Activated naive CD8-positive, alpha-beta T cell treated with anti-CD3 and anti-CD28 coated beads, Interleukin-2, amount 50 U/mL, for 24 hours (primary cell): Measurements from ENCODE around the gene GPR27.
A peak's percentile ranks its signal among the peaks of the same experiment; 100 is the strongest.

ENCODE experiments used
- ATAC-seq: fragments of 150-1000 bp; cut with Tn5 transposase; one replicate; pipeline ENCODE4 v1.10.0; 2021
- DNase-seq: peaks from one replicate; pipeline ENCODE4 v3.0.0; 2021
- H3K27ac Mint-ChIP-seq: one replicate; pipeline ENCODE4 v1.8.0; 2021; ENCODE audit warnings: mild to moderate bottlenecking, mixed read lengths
- H3K27me3 Mint-ChIP-seq: one replicate; pipeline ENCODE4 v1.8.0; 2021; ENCODE audit warnings: mixed read lengths
- H3K36me3 Mint-ChIP-seq: one replicate; pipeline ENCODE4 v1.8.0; 2021; ENCODE audit warnings: low read depth, mixed read lengths
- H3K4me1 Mint-ChIP-seq: one replicate; pipeline ENCODE4 v1.8.0; 2021; ENCODE audit warnings: mixed read lengths
- H3K4me3 Mint-ChIP-seq: one replicate; pipeline ENCODE4 v1.8.0; 2021; ENCODE audit warnings: mild to moderate bottlenecking, moderate library complexity, mixed read lengths
- H3K9me3 Mint-ChIP-seq: one replicate; pipeline ENCODE4 v1.8.0; 2021; ENCODE audit warnings: mixed read lengths

The GPR27 gene

DNA sequence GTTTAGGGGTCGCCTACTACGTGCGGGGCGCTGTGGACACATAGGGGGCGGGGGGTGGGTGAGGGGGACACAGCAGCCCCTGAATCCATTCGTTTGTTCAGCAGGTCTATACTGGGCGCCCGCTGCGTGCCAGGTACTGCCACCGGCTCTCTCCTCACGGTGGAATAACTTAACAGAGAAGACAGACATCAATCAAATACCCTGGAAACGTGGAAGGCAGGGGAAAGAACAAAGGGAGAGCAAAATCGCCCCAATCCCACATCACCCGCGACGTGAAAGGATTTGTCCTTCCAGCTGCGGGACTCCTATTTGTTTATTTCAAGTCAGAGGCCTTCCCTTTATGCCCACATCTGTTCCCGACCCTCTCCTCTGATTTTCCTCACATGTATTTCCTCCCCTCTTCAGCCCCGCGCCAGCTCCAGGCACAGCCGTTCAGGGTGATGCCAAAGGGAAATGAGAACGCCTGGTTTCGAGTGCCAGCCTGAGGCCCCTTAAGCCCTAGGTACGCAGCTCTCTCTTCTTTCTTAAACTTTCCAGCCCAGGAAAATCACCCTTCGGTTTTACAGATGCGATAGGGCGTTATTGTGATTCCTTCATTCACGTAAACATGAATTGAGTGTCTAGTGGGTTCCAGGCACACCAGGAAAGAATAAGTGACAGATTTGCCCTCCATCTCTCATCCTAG, 32.0 kb downstream of the GPR27 start:
- Mint-ChIP-seq H3K36me3 (no peaks in the 10 kb centered on the region), H3K9me3 (no peaks in the 10 kb centered on the region), H3K4me1 (peaks cover 13% of the 10 kb centered on the region), H3K27me3 (peaks cover 52% of the 10 kb centered on the region), H3K27ac (peak overlapping the region; percentile 44), H3K4me3 (peak overlapping the region; percentile 73)
- ATAC-seq (no peak), DNase-seq (no peak)

DNA sequence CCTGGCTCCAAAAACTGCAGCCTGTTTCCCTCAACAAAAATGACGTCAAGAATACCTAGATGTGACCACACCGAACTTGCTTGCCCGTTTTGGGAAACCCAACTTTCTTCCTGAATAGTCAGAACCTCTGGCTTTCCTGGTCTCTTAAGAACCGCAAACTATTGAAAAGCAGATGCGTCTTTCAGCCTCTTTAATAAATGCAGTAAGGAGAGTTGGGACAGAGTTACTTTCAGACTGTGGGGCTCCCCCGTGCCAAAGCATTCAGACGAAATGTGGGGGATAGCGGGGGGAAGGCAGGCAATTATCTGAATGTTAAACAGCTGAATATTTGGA, 32.5 kb downstream of the GPR27 start:
- H3K27me3 Mint-ChIP-seq, result peaks cover 51% of the 10 kb centered on the region
- no peak for ATAC-seq
- H3K9me3 Mint-ChIP-seq, result no peaks in the 10 kb centered on the region
- no peak overlapping the region for H3K27ac Mint-ChIP-seq
- H3K4me3 Mint-ChIP-seq, result peak overlapping the region; percentile 73
- H3K4me1 Mint-ChIP-seq, result peaks cover 13% of the 10 kb centered on the region
- no peak for DNase-seq
- H3K36me3 Mint-ChIP-seq, result no peaks in the 10 kb centered on the region

DNA sequence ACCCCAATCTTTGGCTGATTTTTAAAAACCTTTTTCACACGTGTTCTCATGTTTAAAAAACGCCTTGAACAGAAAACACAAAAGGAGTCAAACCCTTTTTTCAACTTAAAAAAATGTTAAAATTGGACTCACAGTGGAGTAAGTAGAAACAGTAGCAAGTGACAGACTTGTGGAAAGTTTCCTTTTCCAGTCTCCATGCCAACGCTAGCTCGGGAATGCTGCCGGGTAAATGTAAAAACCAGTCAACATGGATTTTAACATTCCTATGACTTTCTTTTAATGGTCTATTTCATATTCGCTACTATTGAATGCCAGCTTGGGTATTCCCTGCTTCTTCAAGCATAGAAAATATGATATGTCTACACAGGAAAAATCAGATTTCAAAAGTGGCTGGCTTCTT, 32.9 kb downstream of the GPR27 start:
- ATAC-seq, result no peak

DNA sequence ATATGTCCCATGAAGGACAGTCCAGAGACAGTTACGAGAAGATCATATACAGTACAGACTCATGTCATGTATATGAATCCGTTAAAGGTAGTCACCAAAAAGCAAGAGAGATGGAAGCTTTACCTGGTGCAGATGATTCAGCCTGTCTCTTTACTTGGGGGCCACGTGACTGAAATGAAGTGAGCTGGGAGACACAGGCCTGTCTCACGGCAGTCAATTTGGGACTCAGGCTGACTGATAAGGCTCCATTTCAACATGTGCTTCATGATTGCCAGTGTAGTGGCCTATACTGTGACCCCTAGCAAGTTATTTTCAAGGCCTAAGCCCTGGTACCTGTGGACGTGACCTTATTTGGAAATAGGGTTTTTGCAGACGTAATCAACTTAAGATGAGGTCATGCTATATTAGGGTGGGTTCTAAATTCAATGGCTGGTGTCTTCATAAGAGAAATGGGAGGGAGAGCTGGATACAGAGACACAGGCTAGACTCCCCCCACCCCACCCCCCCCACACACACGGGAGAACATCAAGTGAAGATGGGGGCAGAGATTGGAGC, 34.3 kb downstream of the GPR27 start:
- no peaks in the 10 kb centered on the region for H3K9me3 Mint-ChIP-seq
- DNase-seq, result no peak
- no peak for ATAC-seq
- no peak overlapping the region for H3K27ac Mint-ChIP-seq
- H3K4me1 Mint-ChIP-seq, result peaks cover 13% of the 10 kb centered on the region
- H3K27me3 Mint-ChIP-seq, result peaks cover 40% of the 10 kb centered on the region
- no peaks in the 10 kb centered on the region for H3K36me3 Mint-ChIP-seq
- no peak overlapping the region for H3K4me3 Mint-ChIP-seq

More for the DNA sequence above, 32.9 kb downstream of the GPR27 start:
- Mint-ChIP-seq H3K4me3 (no peak overlapping the region), H3K27ac (no peak overlapping the region), H3K4me1 (peaks cover 13% of the 10 kb centered on the region), H3K9me3 (no peaks in the 10 kb centered on the region), H3K27me3 (peaks cover 49% of the 10 kb centered on the region), H3K36me3 (no peaks in the 10 kb centered on the region)
- no peak for DNase-seq

DNA sequence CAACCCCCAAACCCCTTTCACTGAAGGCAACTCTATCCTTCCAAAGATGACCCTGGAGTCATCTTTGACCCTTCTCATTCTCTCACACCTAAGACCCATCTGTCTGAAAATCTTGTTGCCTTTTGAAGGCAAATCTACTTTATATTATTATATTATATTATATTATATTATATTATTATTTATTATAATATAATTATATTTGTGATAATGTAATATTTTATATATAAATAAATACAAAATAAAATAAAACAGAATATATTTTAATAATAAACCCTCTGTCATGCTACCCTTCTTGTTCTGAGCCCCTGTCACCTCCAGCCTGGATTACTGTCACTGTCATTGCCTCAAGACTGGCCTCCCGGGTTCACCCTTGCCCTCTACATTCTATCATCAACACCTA, 36.3 kb downstream of the GPR27 start:
- Mint-ChIP-seq H3K27ac (no peak overlapping the region), H3K4me3 (no peak overlapping the region), H3K4me1 (peaks cover 5% of the 10 kb centered on the region), H3K27me3 (peaks cover 25% of the 10 kb centered on the region), H3K9me3 (no peaks in the 10 kb centered on the region), H3K36me3 (no peaks in the 10 kb centered on the region)
- DNase-seq, result no peak
- ATAC-seq, result no peak

DNA sequence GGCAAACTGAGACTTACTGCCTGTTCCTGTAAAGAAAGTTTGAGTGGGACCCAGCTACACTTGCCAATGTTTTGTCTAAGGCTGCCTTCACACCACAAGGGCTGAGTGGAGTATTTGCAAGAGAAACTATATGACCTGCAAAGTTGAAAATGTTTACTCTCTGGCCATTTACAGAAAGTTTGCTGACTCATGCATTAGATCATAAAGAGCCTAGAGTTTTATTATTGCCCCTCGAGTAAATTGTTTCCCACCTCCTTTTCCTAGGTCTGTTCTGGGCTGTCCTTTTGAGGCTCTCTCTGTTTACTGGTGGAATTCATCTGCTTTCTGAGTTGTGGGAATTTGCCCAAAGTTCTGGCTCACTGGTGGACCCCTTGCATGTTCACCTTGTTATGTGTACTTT, 38.0 kb downstream of the GPR27 start:
- no peak for DNase-seq
- H3K36me3 Mint-ChIP-seq, result no peaks in the 10 kb centered on the region
- peaks cover 10% of the 10 kb centered on the region for H3K27me3 Mint-ChIP-seq
- no peak overlapping the region for H3K4me3 Mint-ChIP-seq
- H3K4me1 Mint-ChIP-seq, result no peaks in the 10 kb centered on the region
- no peak overlapping the region for H3K27ac Mint-ChIP-seq
- no peak for ATAC-seq
- H3K9me3 Mint-ChIP-seq, result no peaks in the 10 kb centered on the region

DNA sequence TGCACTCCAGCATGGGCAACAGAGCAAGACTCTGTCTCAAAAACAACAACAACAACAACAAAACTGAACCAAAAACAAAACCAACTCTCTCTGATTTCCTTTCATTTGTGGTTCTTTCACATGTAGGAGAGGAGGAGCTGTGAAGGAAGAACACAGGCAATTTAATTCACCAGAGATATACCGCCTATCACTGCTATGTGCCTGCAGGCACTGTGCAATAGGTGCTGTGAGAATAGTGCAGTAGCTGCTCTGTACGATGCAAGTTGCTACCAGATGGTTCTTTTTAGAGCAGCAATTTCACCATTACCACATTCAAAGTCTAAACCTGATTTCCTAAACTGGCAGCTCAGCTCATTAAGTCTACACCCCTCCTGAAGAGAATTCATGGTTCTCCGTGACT, 42.6 kb downstream of the GPR27 start:
- no peak overlapping the region for H3K27ac Mint-ChIP-seq
- no peaks in the 10 kb centered on the region for H3K36me3 Mint-ChIP-seq
- ATAC-seq (no peak), DNase-seq (no peak)
- no peak overlapping the region for H3K4me3 Mint-ChIP-seq
- no peaks in the 10 kb centered on the region for H3K4me1 Mint-ChIP-seq
- peaks cover 8% of the 10 kb centered on the region for H3K27me3 Mint-ChIP-seq
- H3K9me3 Mint-ChIP-seq, result no peaks in the 10 kb centered on the region

DNA sequence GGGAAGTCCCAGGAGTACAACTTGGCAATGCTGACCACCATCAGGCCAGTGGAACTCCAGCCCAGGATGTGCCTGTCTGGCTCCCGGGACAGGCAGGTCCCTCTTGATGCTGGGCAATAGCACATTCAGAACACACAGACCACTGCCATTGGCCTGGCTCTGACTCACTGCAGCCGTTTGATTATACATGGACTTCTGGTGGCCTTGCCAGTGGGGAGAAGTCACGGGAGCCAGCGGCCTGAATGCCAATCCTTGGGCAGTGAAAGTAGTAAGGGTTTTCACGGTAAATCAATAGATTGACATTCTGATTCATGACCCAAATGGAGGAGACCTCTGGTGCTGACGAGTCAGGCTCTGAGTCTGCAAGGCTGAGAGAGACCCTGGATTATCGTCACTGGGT, 43.8 kb downstream of the GPR27 start:
- Mint-ChIP-seq H3K9me3 (no peaks in the 10 kb centered on the region), H3K4me3 (no peak overlapping the region), H3K4me1 (no peaks in the 10 kb centered on the region), H3K27me3 (peaks cover 11% of the 10 kb centered on the region), H3K27ac (no peak overlapping the region), H3K36me3 (no peaks in the 10 kb centered on the region)
- DNase-seq (no peak), ATAC-seq (no peak)

DNA sequence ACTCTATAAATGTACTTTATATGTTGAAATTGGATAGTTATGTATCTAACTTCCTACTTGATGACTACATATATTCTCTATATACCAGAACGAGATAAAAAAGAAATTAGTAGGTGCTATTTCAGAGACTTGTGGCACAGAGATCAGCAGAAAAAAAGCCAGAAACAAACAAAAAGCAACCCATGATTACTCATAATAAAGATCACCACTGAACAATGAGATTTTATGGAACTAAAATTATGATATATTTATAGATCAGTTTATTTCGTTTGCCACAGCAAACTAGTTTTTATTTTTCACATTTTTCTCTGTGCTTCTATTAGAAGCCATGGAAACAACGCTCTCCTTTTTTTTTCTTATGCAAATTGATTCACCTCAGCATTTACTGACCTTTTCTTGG, 46.4 kb downstream of the GPR27 start:
- no peaks in the 10 kb centered on the region for H3K36me3 Mint-ChIP-seq
- ATAC-seq (no peak), DNase-seq (no peak)
- H3K27me3 Mint-ChIP-seq, result peaks cover 15% of the 10 kb centered on the region
- H3K4me1 Mint-ChIP-seq, result no peaks in the 10 kb centered on the region
- no peak overlapping the region for H3K27ac Mint-ChIP-seq
- H3K4me3 Mint-ChIP-seq, result no peak overlapping the region
- H3K9me3 Mint-ChIP-seq, result no peaks in the 10 kb centered on the region

DNA sequence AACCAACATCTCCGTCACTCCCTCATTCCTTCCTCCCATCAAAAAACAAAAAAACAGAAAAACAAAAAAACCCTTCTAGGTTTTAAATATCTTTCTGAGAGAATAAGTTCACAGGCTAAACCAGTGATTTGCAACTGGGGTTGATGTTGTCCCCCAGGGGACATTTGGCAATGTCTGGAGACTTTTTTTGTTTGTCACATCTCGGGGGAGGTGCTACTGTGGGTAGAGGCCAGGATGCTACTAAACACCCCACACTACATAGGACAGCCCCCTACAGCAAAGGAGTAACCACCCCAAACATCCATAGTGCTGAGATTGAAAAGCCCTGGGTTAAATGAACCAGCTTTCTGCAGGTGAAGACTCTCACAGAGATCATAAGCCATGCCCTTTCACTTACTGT, 48.3 kb downstream of the GPR27 start:
- no peaks in the 10 kb centered on the region for H3K4me1 Mint-ChIP-seq
- no peaks in the 10 kb centered on the region for H3K9me3 Mint-ChIP-seq
- H3K27me3 Mint-ChIP-seq, result peaks cover 15% of the 10 kb centered on the region
- ATAC-seq (no peak), DNase-seq (no peak)
- H3K36me3 Mint-ChIP-seq, result no peaks in the 10 kb centered on the region
- no peak overlapping the region for H3K27ac Mint-ChIP-seq
- no peak overlapping the region for H3K4me3 Mint-ChIP-seq

DNA sequence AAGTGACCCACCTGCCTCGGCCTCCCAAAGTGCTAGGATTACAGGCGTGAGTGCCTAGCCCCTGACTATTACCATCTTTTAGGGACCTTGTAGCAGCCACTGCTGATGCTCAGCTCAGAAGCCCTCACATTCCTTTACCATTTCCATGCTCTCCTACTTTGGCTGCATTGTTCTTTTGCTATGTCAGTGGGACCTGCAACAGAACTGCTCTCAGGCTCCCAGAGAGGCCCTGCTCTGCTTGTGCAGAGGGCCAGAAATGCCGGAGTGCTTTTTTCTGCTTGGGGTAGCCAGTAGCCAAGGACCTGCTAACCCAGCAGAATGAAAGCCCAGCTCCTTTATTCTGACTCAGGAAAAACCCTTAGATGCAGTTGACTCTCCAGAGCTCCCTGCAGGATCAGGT, 49.6 kb downstream of the GPR27 start:
- H3K4me1 Mint-ChIP-seq, result no peaks in the 10 kb centered on the region
- H3K36me3 Mint-ChIP-seq, result no peaks in the 10 kb centered on the region
- no peak overlapping the region for H3K4me3 Mint-ChIP-seq
- ATAC-seq (no peak), DNase-seq (no peak)
- no peak overlapping the region for H3K27ac Mint-ChIP-seq
- peaks cover 15% of the 10 kb centered on the region for H3K27me3 Mint-ChIP-seq
- H3K9me3 Mint-ChIP-seq, result no peaks in the 10 kb centered on the region

DNA sequence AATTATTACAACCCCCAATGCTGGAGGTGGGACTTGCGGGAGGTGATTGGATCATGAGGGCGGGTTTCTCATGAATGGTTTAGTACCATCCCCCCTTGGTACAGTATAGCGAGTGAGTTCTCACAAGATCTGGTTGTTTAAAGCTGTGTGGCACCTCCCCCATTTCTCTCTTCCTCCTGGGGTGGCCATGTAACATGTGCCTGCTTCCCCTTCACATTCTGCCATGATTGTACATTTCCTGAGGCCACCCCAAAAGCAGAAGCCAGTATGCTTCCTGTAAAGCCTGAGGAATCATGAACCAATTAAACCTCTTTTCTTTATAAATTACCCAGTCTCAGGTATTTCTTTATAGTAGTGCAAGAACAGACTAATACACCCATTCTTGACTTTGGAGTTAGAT, 51.5 kb downstream of the GPR27 start:
- H3K36me3 Mint-ChIP-seq, result no peaks in the 10 kb centered on the region
- ATAC-seq (no peak), DNase-seq (no peak)
- H3K9me3 Mint-ChIP-seq, result no peaks in the 10 kb centered on the region
- no peak overlapping the region for H3K4me3 Mint-ChIP-seq
- no peaks in the 10 kb centered on the region for H3K4me1 Mint-ChIP-seq
- no peak overlapping the region for H3K27ac Mint-ChIP-seq
- peaks cover 6% of the 10 kb centered on the region for H3K27me3 Mint-ChIP-seq

DNA sequence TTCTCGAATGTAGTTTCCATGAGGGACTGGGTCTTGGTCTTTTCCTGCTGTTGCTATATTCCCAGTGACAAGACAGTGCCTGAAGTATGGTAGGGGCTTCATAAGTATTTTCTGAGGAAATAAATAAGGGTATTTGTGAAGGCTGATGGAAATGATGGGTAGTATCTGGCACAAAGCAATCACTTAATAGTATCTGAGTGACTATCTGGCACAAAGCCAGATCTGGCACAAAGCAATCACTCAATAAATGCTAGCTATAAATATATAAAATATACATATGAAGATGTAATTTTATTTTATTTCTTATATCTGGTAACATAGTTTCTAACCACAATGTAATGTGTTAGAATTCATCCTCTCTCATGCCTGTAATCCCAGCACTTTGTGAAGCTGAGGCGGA, 52.0 kb downstream of the GPR27 start:
- H3K27me3 Mint-ChIP-seq, result peaks cover 6% of the 10 kb centered on the region
- H3K36me3 Mint-ChIP-seq, result no peaks in the 10 kb centered on the region
- H3K27ac Mint-ChIP-seq, result no peak overlapping the region
- ATAC-seq (no peak), DNase-seq (no peak)
- no peak overlapping the region for H3K4me3 Mint-ChIP-seq
- H3K9me3 Mint-ChIP-seq, result no peaks in the 10 kb centered on the region
- H3K4me1 Mint-ChIP-seq, result no peaks in the 10 kb centered on the region
